ENCODE measurements around the gene CTRB1. TPM values are rescaled to one million over a fixed set of nuclear protein-coding genes. Genes with fewer than 3 reads are reported as not detected.

The CTRB1 gene
- total and polyA plus RNA-seq, 7 experiments from 2014 or later = not detected

GRCh38 chr16:75257886-75258806, 39.4 kb downstream of the CTRB1 start:
- Histone ChIP-seq H3K4me3 (ENCODE audit: low read length) (no peak overlapping the region), H3K27me3 (ENCODE audit: control insufficient read depth in 2 of 2, insufficient read depth in 2 of 2, low read length in 2 of 2) (no peaks in the 10 kb centered on the region), H3K36me3 (ENCODE audit: control insufficient read depth in 2 of 3, insufficient read depth in 3 of 3, low read length in 3 of 3) (no peaks in the 10 kb centered on the region), H3K4me1 (ENCODE audit: control insufficient read depth in 2 of 2, insufficient read depth in 2 of 2, low read length in 2 of 2) (no peaks in the 10 kb centered on the region), H3K9me3 (ENCODE audit: control insufficient read depth in 2 of 3, low read length in 3 of 3) (no peaks in the 10 kb centered on the region), H3K27ac (ENCODE audit: low read depth, low read length) (no peak overlapping the region)
- ChIA-PET POLR2A (no interaction called here), CTCF (interaction anchor here (0.7 kb wide), 1 partner anchor 19 kb away, joined by 3 read pairs; no protein-coding TSS in a partner anchor)
- Mint-ChIP-seq H3K36me3 (no peaks in the 10 kb centered on the region), H3K27me3 (peaks cover 18 to 47% (median 42%) of the 10 kb centered on the region in 5 donors), H3K4me3 (no peak overlapping the region), H3K27ac (no peak overlapping the region), H3K4me1 (peaks cover 0 to 2% (median 0%) of the 10 kb centered on the region in 7 donors), H3K9me3 (no peaks in the 10 kb centered on the region)
- intact Hi-C loops (cut with micrococcal nuclease) = no loop called here
- ATAC-seq (no peak), DNase-seq (no peak)

- Histone ChIP-seq H3K27ac (ENCODE audit: low read depth, low read length) (no peak overlapping the region), H3K4me1 (ENCODE audit: control insufficient read depth in 2 of 2, insufficient read depth in 2 of 2, low read length in 2 of 2) (no peaks in the 10 kb centered on the region), H3K4me3 (ENCODE audit: low read length) (no peak overlapping the region), H3K9me3 (ENCODE audit: control insufficient read depth in 2 of 3, low read length in 3 of 3) (no peaks in the 10 kb centered on the region), H3K36me3 (ENCODE audit: control insufficient read depth in 2 of 3, insufficient read depth in 3 of 3, low read length in 3 of 3) (no peaks in the 10 kb centered on the region), H3K27me3 (ENCODE audit: control insufficient read depth in 2 of 2, insufficient read depth in 2 of 2, low read length in 2 of 2) (no peaks in the 10 kb centered on the region)
- Mint-ChIP-seq H3K4me3 (no peak overlapping the region), H3K4me1 (peaks cover 0 to 2% (median 0%) of the 10 kb centered on the region in 7 donors), H3K9me3 (no peaks in the 10 kb centered on the region), H3K36me3 (no peaks in the 10 kb centered on the region), H3K27ac (no peak overlapping the region), H3K27me3 (peaks cover 22 to 50% (median 43%) of the 10 kb centered on the region in 5 donors)
- ChIA-PET CTCF (interaction anchor here (0.7 kb wide), 1 partner anchor 142 kb away, joined by 4 read pairs; no protein-coding TSS in a partner anchor), POLR2A (no interaction called here)
- intact Hi-C loops (cut with micrococcal nuclease) = no loop called here
- ATAC-seq (no peak), DNase-seq (no peak)
These were observed 40.0 kb downstream of the CTRB1 start for GRCh38 chr16:75258807-75259141.

- Histone ChIP-seq H3K27me3 (ENCODE audit: control insufficient read depth in 2 of 2, insufficient read depth in 2 of 2, low read length in 2 of 2) (no peaks in the 10 kb centered on the region), H3K4me1 (ENCODE audit: control insufficient read depth in 2 of 2, insufficient read depth in 2 of 2, low read length in 2 of 2) (no peaks in the 10 kb centered on the region), H3K36me3 (ENCODE audit: control insufficient read depth in 2 of 3, insufficient read depth in 3 of 3, low read length in 3 of 3) (no peaks in the 10 kb centered on the region), H3K4me3 (ENCODE audit: low read length) (no peak overlapping the region), H3K27ac (ENCODE audit: low read depth, low read length) (no peak overlapping the region), H3K9me3 (ENCODE audit: control insufficient read depth in 2 of 3, low read length in 3 of 3) (no peaks in the 10 kb centered on the region)
- POLR2A ChIA-PET = no interaction called here
- peaks cover 0 to 10% (median 8%) of the 10 kb centered on the region in 7 donors for H3K4me1 Mint-ChIP-seq
- no peaks in the 10 kb centered on the region for H3K36me3 Mint-ChIP-seq
- DNase-seq (no peak), ATAC-seq (no peak)
- H3K27me3 Mint-ChIP-seq = peaks cover 26 to 52% (median 38%) of the 10 kb centered on the region in 5 donors
- intact Hi-C loops (cut with micrococcal nuclease) = no loop called here
- CTCF ChIA-PET = no interaction called here
- no peaks in the 10 kb centered on the region for H3K9me3 Mint-ChIP-seq
- H3K27ac Mint-ChIP-seq = no peak overlapping the region
- H3K4me3 Mint-ChIP-seq = no peak overlapping the region
These were observed 42.2 kb downstream of the CTRB1 start for GRCh38 chr16:75260851-75261589.

- no peak for ATAC-seq
- Mint-ChIP-seq H3K27me3 (peaks cover 30 to 57% (median 45%) of the 10 kb centered on the region in 5 donors), H3K9me3 (peaks cover 0 to 1% (median 0%) of the 10 kb centered on the region in 11 donors), H3K36me3 (no peaks in the 10 kb centered on the region), H3K4me1 (peaks cover 0 to 13% (median 13%) of the 10 kb centered on the region in 7 donors), H3K27ac (peak overlapping the region in 1 of 9 donors; percentile 43), H3K4me3 (no peak overlapping the region)
- no peaks in the 10 kb centered on the region for H3K36me3 ChIP-seq (ENCODE audit: control insufficient read depth in 2 of 3, insufficient read depth in 3 of 3, low read length in 3 of 3)
- no peaks in the 10 kb centered on the region for H3K9me3 ChIP-seq (ENCODE audit: control insufficient read depth in 2 of 3, low read length in 3 of 3)
- DNase-seq = no peak
- intact Hi-C loops (cut with micrococcal nuclease) = no loop called here
- CTCF ChIA-PET = no interaction called here
- H3K27me3 ChIP-seq (ENCODE audit: control insufficient read depth in 2 of 2, insufficient read depth in 2 of 2, low read length in 2 of 2) = no peaks in the 10 kb centered on the region
- H3K4me1 ChIP-seq (ENCODE audit: control insufficient read depth in 2 of 2, insufficient read depth in 2 of 2, low read length in 2 of 2) = no peaks in the 10 kb centered on the region
- POLR2A ChIA-PET = no interaction called here
- H3K4me3 ChIP-seq (ENCODE audit: low read length) = no peak overlapping the region
- H3K27ac ChIP-seq (ENCODE audit: low read depth, low read length) = no peak overlapping the region
These were observed 42.8 kb downstream of the CTRB1 start for GRCh38 chr16:75261590-75262078.

GRCh38 chr16:75262104-75262799, 43.5 kb downstream of the CTRB1 start:
- Histone ChIP-seq H3K27ac (ENCODE audit: low read depth, low read length) (no peak overlapping the region), H3K9me3 (ENCODE audit: control insufficient read depth in 2 of 3, low read length in 3 of 3) (no peaks in the 10 kb centered on the region), H3K4me3 (ENCODE audit: low read length) (no peak overlapping the region), H3K36me3 (ENCODE audit: control insufficient read depth in 2 of 3, insufficient read depth in 3 of 3, low read length in 3 of 3) (no peaks in the 10 kb centered on the region), H3K27me3 (ENCODE audit: control insufficient read depth in 2 of 2, insufficient read depth in 2 of 2, low read length in 2 of 2) (no peaks in the 10 kb centered on the region), H3K4me1 (ENCODE audit: control insufficient read depth in 2 of 2, insufficient read depth in 2 of 2, low read length in 2 of 2) (no peaks in the 10 kb centered on the region)
- peak overlapping the region in 1 of 9 donors; percentile 43 for H3K27ac Mint-ChIP-seq
- no peak overlapping the region for H3K4me3 Mint-ChIP-seq
- no peaks in the 10 kb centered on the region for H3K36me3 Mint-ChIP-seq
- H3K4me1 Mint-ChIP-seq = peaks cover 0 to 13% (median 13%) of the 10 kb centered on the region in 7 donors
- ChIA-PET POLR2A (no interaction called here), CTCF (no interaction called here)
- no peak for ATAC-seq
- no peak for DNase-seq
- intact Hi-C loops (cut with micrococcal nuclease) = no loop called here
- H3K9me3 Mint-ChIP-seq = peaks cover 0 to 1% (median 0%) of the 10 kb centered on the region in 11 donors
- H3K27me3 Mint-ChIP-seq = peaks cover 32 to 57% (median 50%) of the 10 kb centered on the region in 5 donors

GRCh38 chr16:75262800-75263127, 44.0 kb downstream of the CTRB1 start:
- Mint-ChIP-seq H3K27ac (no peak overlapping the region), H3K9me3 (peaks cover 0 to 1% (median 0%) of the 10 kb centered on the region in 11 donors), H3K4me3 (peak overlapping the region in 1 of 10 donors; percentile 64), H3K36me3 (no peaks in the 10 kb centered on the region), H3K27me3 (peaks cover 32 to 57% (median 53%) of the 10 kb centered on the region in 5 donors), H3K4me1 (peaks cover 0 to 13% (median 13%) of the 10 kb centered on the region in 7 donors)
- ChIA-PET POLR2A (no interaction called here), CTCF (no interaction called here)
- no peak for DNase-seq
- Histone ChIP-seq H3K9me3 (ENCODE audit: control insufficient read depth in 2 of 3, low read length in 3 of 3) (no peaks in the 10 kb centered on the region), H3K27ac (ENCODE audit: low read depth, low read length) (no peak overlapping the region), H3K4me3 (ENCODE audit: low read length) (no peak overlapping the region), H3K4me1 (ENCODE audit: control insufficient read depth in 2 of 2, insufficient read depth in 2 of 2, low read length in 2 of 2) (no peaks in the 10 kb centered on the region), H3K36me3 (ENCODE audit: control insufficient read depth in 2 of 3, insufficient read depth in 3 of 3, low read length in 3 of 3) (no peaks in the 10 kb centered on the region), H3K27me3 (ENCODE audit: control insufficient read depth in 2 of 2, insufficient read depth in 2 of 2, low read length in 2 of 2) (no peaks in the 10 kb centered on the region)
- intact Hi-C loops (cut with micrococcal nuclease) = no loop called here
- no peak for ATAC-seq
